Measurements from ENCODE around the gene ENTREP3. TPM values are rescaled to one million over a fixed set of nuclear protein-coding genes. Genes with fewer than 3 reads are reported as not detected.
A peak's percentile ranks its signal among the peaks of the same experiment; 100 is the strongest.

ENTREP3 gene, protein sequence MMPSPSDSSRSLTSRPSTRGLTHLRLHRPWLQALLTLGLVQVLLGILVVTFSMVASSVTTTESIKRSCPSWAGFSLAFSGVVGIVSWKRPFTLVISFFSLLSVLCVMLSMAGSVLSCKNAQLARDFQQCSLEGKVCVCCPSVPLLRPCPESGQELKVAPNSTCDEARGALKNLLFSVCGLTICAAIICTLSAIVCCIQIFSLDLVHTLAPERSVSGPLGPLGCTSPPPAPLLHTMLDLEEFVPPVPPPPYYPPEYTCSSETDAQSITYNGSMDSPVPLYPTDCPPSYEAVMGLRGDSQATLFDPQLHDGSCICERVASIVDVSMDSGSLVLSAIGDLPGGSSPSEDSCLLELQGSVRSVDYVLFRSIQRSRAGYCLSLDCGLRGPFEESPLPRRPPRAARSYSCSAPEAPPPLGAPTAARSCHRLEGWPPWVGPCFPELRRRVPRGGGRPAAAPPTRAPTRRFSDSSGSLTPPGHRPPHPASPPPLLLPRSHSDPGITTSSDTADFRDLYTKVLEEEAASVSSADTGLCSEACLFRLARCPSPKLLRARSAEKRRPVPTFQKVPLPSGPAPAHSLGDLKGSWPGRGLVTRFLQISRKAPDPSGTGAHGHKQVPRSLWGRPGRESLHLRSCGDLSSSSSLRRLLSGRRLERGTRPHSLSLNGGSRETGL
- total RNA-seq, result 10 to 100 TPM in 2 of 3 donors, 1 to 10 TPM in 1; 8.2 to 12.1 (median 10.2) TPM

DNA sequence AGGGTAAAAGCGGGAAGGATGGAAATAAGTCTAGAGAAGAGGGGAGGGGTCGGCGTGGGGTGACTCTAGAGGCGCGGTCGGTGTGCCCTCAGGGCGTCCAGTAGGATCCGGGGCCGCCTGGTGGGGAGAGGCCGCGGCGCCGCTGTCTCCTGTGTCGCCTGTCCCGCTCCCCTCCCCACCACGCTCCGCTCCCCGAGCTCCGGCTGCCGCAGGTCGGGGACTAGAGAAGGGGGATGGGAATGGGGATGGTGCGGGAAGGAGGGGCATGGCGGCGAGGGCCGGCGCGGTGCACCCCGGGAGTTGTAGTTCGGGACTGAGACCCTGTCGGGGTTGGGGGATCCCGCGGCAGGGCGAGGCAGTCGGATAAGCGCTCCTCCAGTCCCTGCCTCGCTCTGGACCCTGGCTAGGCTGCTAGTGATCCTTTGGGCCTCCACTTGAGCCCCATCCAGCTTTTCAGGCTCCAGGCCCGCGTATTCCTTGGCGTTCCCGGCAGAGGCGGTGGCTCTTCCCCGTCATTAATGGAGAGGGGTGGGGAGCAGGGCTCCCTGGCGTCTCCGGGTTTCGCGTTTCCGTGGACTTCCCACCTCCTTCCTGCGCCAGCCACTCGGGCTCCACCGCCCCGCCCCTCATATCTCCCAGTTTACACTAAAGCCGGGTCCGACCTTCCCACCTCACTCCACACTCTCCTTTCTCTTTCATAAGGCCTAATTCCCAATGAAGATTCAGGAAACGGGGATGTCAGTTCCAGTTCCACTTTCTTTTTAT lies at the start of gene ENTREP3:
TSS of gene ENTREP3 (minus strand) at position 241 of the 765 bp plus-strand sequence. CDS start 606 bp downstream, outside the sequence.
- Histone ChIP-seq H3K36me3 (peaks cover 4% of the 10 kb centered on the region), H3K27ac (peak within 1 kb of the TSS; percentile 96), H3K9me3 (no peaks in the 10 kb centered on the region), H3K4me3 (peak within 1 kb of the TSS; percentile 78 to 97 (median 95)), H3K4me1 (peaks cover 7 to 10% of the 10 kb centered on the region in 2 donors), H3K27me3 (no peaks in the 10 kb centered on the region)
- DNase-seq (ENCODE audit: low spot score in 2 of 2), result peak; percentile 81 to 87
- intact Hi-C loops (cut with DNase I; ENCODE audit: low total_unique reads), result no loop called here
- TF ChIP-seq POLR2A (IDR thresholded peaks at IDR 0.05) (peak; percentile 37), POLR2AphosphoS5 (IDR thresholded peaks at IDR 0.05) (peak; percentile 50 to 80 (median 78))
- TF ChIP-seq, protein P1, sequence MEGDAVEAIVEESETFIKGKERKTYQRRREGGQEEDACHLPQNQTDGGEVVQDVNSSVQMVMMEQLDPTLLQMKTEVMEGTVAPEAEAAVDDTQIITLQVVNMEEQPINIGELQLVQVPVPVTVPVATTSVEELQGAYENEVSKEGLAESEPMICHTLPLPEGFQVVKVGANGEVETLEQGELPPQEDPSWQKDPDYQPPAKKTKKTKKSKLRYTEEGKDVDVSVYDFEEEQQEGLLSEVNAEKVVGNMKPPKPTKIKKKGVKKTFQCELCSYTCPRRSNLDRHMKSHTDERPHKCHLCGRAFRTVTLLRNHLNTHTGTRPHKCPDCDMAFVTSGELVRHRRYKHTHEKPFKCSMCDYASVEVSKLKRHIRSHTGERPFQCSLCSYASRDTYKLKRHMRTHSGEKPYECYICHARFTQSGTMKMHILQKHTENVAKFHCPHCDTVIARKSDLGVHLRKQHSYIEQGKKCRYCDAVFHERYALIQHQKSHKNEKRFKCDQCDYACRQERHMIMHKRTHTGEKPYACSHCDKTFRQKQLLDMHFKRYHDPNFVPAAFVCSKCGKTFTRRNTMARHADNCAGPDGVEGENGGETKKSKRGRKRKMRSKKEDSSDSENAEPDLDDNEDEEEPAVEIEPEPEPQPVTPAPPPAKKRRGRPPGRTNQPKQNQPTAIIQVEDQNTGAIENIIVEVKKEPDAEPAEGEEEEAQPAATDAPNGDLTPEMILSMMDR (IDR thresholded peaks at IDR 0.05), result no peak

- Histone ChIP-seq H3K27me3 (no peaks in the 10 kb centered on the region), H3K4me1 (peaks cover 0 to 3% of the 10 kb centered on the region in 2 donors), H3K4me3 (no peak overlapping the region), H3K27ac (no peak overlapping the region), H3K9me3 (no peaks in the 10 kb centered on the region), H3K36me3 (no peaks in the 10 kb centered on the region)
- intact Hi-C loops (cut with DNase I; ENCODE audit: low total_unique reads), result no loop called here
- DNase-seq (ENCODE audit: low spot score in 2 of 2), result no peak
- TF ChIP-seq POLR2AphosphoS5 (IDR thresholded peaks at IDR 0.05) (no peak), POLR2A (IDR thresholded peaks at IDR 0.05) (no peak)
- TF ChIP-seq, protein P1 (IDR thresholded peaks at IDR 0.05), result no peak
Observed at GRCh38 chr1:155304558-155305063, 49.3 kb upstream of the ENTREP3 start.

DNA sequence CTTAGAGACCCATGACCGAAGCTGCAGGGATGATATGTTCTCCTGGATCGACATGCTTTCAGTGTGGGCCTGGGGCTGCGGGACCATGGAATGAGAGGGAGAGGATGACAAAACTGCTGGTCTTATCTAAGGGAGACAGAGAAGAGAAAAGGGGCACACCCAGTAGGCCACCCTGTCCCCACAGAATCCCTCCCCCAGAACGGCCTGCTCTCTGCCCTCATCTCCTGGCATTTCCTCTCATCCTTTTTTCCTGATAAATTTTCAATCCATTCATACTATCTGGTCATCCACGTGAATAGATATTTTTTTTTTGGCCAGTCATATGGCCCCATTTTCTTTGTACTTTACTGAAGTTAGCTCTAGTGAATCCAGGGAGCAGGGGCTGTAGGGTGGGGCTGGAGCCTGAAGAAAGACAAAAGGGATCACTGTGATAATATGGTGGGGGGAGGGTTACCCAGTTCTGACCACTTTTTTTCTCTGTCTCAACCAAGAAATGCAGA lies 46.1 kb upstream of the ENTREP3 start, which contains the start of gene PKLR:
TSS of gene PKLR (minus strand) at position 97 of the 500 bp plus-strand sequence. CDS start at position 54, 43 bp downstream.
- H3K27me3 ChIP-seq, result peaks cover 0 to 4% of the 10 kb centered on the region in 2 donors
- no peak for DNase-seq (ENCODE audit: low spot score in 2 of 2)

DNA sequence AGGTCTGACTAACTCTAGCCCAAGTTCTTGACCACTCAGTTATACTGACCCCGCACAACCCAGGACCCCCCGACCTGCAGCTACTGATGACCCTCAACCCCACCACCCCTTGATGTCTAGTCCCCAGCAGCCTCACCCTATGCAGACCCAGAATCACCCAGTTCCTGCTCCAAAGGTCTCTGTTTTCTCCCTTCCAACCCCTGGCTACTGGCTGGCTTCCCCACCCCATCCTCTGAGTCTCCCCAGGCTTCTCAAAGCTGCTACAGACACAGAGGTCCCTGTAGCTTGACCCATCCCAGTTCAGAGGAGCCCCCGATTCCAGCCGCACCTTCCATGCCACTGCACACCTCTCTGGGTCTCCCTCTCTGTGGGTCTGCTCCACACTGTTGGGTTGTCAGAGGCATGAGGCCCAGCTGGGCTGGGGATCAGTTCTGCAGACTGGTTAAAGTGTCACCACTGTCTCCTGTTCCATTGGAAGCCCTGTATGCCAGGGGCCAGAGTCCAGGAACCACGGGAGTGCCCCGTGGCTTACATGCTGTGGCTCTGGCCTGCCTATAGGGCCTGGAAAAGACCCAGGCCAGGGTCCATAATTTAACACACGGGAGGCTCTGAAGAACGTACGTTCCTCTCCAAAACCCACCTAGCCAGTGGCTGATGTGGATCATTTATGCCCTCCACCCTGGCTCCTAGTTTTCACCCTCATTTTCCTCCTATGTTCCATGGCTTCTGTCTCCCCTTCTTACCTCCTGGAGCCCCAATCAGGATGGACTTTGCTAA lies 45.5 kb upstream of the ENTREP3 start:
- intact Hi-C loops (cut with DNase I; ENCODE audit: low total_unique reads), result no loop called here
- H3K9me3 ChIP-seq, result no peaks in the 10 kb centered on the region
- no peak for DNase-seq (ENCODE audit: low spot score in 2 of 2)
- H3K4me3 ChIP-seq, result no peak overlapping the region
- H3K36me3 ChIP-seq, result no peaks in the 10 kb centered on the region
- TF ChIP-seq, protein P1 (IDR thresholded peaks at IDR 0.05), result no peak
- TF ChIP-seq POLR2A (IDR thresholded peaks at IDR 0.05), result no peak
- no peak for TF ChIP-seq POLR2AphosphoS5 (IDR thresholded peaks at IDR 0.05)
- H3K4me1 ChIP-seq, result no peaks in the 10 kb centered on the region
- H3K27me3 ChIP-seq, result peaks cover 0 to 9% of the 10 kb centered on the region in 2 donors
- H3K27ac ChIP-seq, result no peak overlapping the region

More for the DNA sequence above, 46.1 kb upstream of the ENTREP3 start, which contains the start of gene PKLR:
- no peaks in the 10 kb centered on the region for H3K4me1 ChIP-seq
- no peak within 1 kb of the TSS for H3K27ac ChIP-seq
- no peak for TF ChIP-seq POLR2A (IDR thresholded peaks at IDR 0.05)
- TF ChIP-seq, protein P1 (IDR thresholded peaks at IDR 0.05), result no peak
- TF ChIP-seq POLR2AphosphoS5 (IDR thresholded peaks at IDR 0.05), result no peak
- no peaks in the 10 kb centered on the region for H3K36me3 ChIP-seq
- no peaks in the 10 kb centered on the region for H3K9me3 ChIP-seq
- no peak within 1 kb of the TSS for H3K4me3 ChIP-seq
- intact Hi-C loops (cut with DNase I; ENCODE audit: low total_unique reads), result no loop called here
